H9 (cell line): ENCODE measurements around the gene RAI14. TPM values are rescaled to one million over a fixed set of nuclear protein-coding genes. Genes with fewer than 3 reads are reported as not detected.
A peak's percentile ranks its signal among the peaks of the same experiment; 100 is the strongest.

Experiments
- DNase-seq: peaks from one replicate; pipeline ENCODE4 v3.0.0-alpha.2; 2017
- H2AFZ ChIP-seq: one replicate; pipeline ENCODE4 v1.6.1; 2013; ENCODE audit warnings: mild to moderate bottlenecking, low read length, control low read depth, moderate library complexity
- H2AK5ac ChIP-seq: 2 replicates; pipeline ENCODE4 v1.6.1; 2013; ENCODE audit warnings: low read length, control low read depth, mixed read lengths; ENCODE audit not compliant: insufficient read length
- H2BK120ac ChIP-seq: one replicate; pipeline ENCODE4 v1.6.1; 2013; ENCODE audit warnings: low read depth, mild to moderate bottlenecking, low read length, control low read depth, inconsistent platforms; ENCODE audit not compliant: poor library complexity, severe bottlenecking
- H2BK12ac ChIP-seq: 2 replicates; pipeline ENCODE4 v1.6.1; 2013; ENCODE audit warnings: low read length, control low read depth, mixed read lengths, low read depth; ENCODE audit not compliant: insufficient read length
- H2BK15ac ChIP-seq: 2 replicates; pipeline ENCODE4 v1.6.1; 2013; ENCODE audit warnings: low read depth, low read length, control low read depth
- H2BK20ac ChIP-seq: one replicate; pipeline ENCODE4 v1.6.1; 2013; ENCODE audit warnings: low read depth, mild to moderate bottlenecking, low read length, control low read depth, inconsistent platforms; ENCODE audit not compliant: poor library complexity, severe bottlenecking
- H2BK5ac ChIP-seq: 2 replicates; pipeline ENCODE4 v1.6.1; 2013; ENCODE audit warnings: low read length, control low read depth, mixed read lengths; ENCODE audit not compliant: insufficient read length
- H3K14ac ChIP-seq: 2 replicates; pipeline ENCODE4 v1.6.1; 2013; ENCODE audit warnings: low read length, control low read depth; ENCODE audit not compliant: insufficient read depth
- H3K18ac ChIP-seq: 2 replicates; pipeline ENCODE4 v1.6.1; 2013; ENCODE audit warnings: low read depth, mild to moderate bottlenecking, mixed read lengths, low read length, control low read depth; ENCODE audit not compliant: insufficient read length
- H3K23ac ChIP-seq: 2 replicates; pipeline ENCODE4 v1.6.1; 2013; ENCODE audit warnings: low read length, control low read depth, mixed read lengths, low read depth; ENCODE audit not compliant: insufficient read length
- H3K23me2 ChIP-seq: 2 replicates; pipeline ENCODE4 v1.6.1; 2013; ENCODE audit warnings: low read depth, mild to moderate bottlenecking, mixed read lengths, low read length, control low read depth; ENCODE audit not compliant: insufficient read length, poor library complexity, severe bottlenecking
- H3K27ac ChIP-seq: 2 replicates; pipeline ENCODE4 v1.5.1; 2013; ENCODE audit warnings: low read length, control low read depth, mixed read lengths, low read depth; ENCODE audit not compliant: insufficient read length
- H3K27me3 ChIP-seq: 2 replicates; pipeline ENCODE4 v1.6.1; 2013; ENCODE audit warnings: low read length, control low read depth, inconsistent platforms; ENCODE audit not compliant: insufficient read depth
- H3K4ac ChIP-seq: 2 replicates; pipeline ENCODE4 v1.6.1; 2013; ENCODE audit warnings: low read depth, mild to moderate bottlenecking, control low read depth, inconsistent platforms, low read length, moderate library complexity
- H3K4me1 ChIP-seq: 2 replicates; pipeline ENCODE4 v1.6.1; 2013; ENCODE audit warnings: low read length, control low read depth, inconsistent platforms; ENCODE audit not compliant: insufficient read depth
- H3K4me2 ChIP-seq: 2 replicates; pipeline ENCODE4 v1.6.1; 2013; ENCODE audit warnings: low read length, control low read depth, mixed read lengths; ENCODE audit not compliant: insufficient read length, insufficient read depth
- H3K56ac ChIP-seq: 2 replicates; pipeline ENCODE4 v1.6.1; 2013; ENCODE audit warnings: low read depth, mild to moderate bottlenecking, mixed read lengths, low read length, control low read depth; ENCODE audit not compliant: insufficient read length
- H3K79me1 ChIP-seq: 2 replicates; pipeline ENCODE4 v1.6.1; 2013; ENCODE audit warnings: low read depth, mild to moderate bottlenecking, moderate library complexity, low read length, control low read depth, inconsistent platforms; ENCODE audit not compliant: insufficient read depth, poor library complexity, severe bottlenecking
- H3K79me2 ChIP-seq: 2 replicates; pipeline ENCODE4 v1.6.1; 2013; ENCODE audit warnings: low read length, control low read depth, inconsistent platforms; ENCODE audit not compliant: insufficient read depth
- H3K9ac ChIP-seq: 2 replicates; pipeline ENCODE4 v1.6.1; 2013; ENCODE audit warnings: low read length, control low read depth, mixed read lengths; ENCODE audit not compliant: insufficient read length; ENCODE audit errors: extremely low read depth
- H3K9me3 ChIP-seq: one replicate; pipeline ENCODE4 v1.6.1; 2013; ENCODE audit warnings: low read depth, low read length, inconsistent platforms; ENCODE audit not compliant: control insufficient read depth
- H3T11ph ChIP-seq: one replicate; pipeline ENCODE4 v1.6.1; 2013; ENCODE audit warnings: mild to moderate bottlenecking, low read length, control low read depth, inconsistent platforms
- H4K20me1 ChIP-seq: one replicate; pipeline ENCODE4 v1.6.1; 2013; ENCODE audit not compliant: control insufficient read depth, insufficient read length, insufficient read depth
- H4K5ac ChIP-seq: 2 replicates; pipeline ENCODE4 v1.6.1; 2013; ENCODE audit warnings: low read depth, mild to moderate bottlenecking, mixed read lengths, low read length, control low read depth; ENCODE audit not compliant: insufficient read length
- H4K8ac ChIP-seq: replicated peaks from 2 replicates; pipeline ENCODE4 v1.6.1; 2013; ENCODE audit warnings: low read length, control low read depth, mixed read lengths, low read depth; ENCODE audit not compliant: insufficient read length
- H4K91ac ChIP-seq: 2 replicates; pipeline ENCODE4 v1.6.1; 2013; ENCODE audit warnings: low read depth, mild to moderate bottlenecking, moderate library complexity, mixed read lengths, low read length, control low read depth; ENCODE audit not compliant: insufficient read length
- H3K27ac Mint-ChIP-seq, 3 experiments: 2 replicates in 2 of 3; 3 replicates in 1 of 3; pipeline ENCODE4 v1.8.0; 2020 to 2021; ENCODE audit warnings: mixed read lengths in 3 of 3, mild to moderate bottlenecking in 1 of 3, moderate library complexity in 1 of 3
- H3K27me3 Mint-ChIP-seq: 2 replicates; pipeline ENCODE4 v1.8.0; 2021; ENCODE audit warnings: low read depth, mild to moderate bottlenecking, moderate library complexity, mixed read lengths
- H3K36me3 Mint-ChIP-seq, 3 experiments: 2 replicates in 2 of 3; 3 replicates in 1 of 3; pipeline ENCODE4 v1.8.0; 2020 to 2021; ENCODE audit warnings: low read depth in 3 of 3, mixed read lengths in 3 of 3; ENCODE audit not compliant: insufficient read depth in 1 of 3
- H3K4me1 Mint-ChIP-seq, 2 experiments: 2 replicates each; pipeline ENCODE4 v1.8.0; 2020; ENCODE audit warnings: mixed read lengths in 2 of 2
- H3K4me3 Mint-ChIP-seq, 2 experiments: 2 replicates in 1 of 2; 3 replicates in 1 of 2; pipeline ENCODE4 v1.8.0; 2020 to 2021; ENCODE audit warnings: mild to moderate bottlenecking in 2 of 2, mixed read lengths in 2 of 2, moderate library complexity in 1 of 2
- H3K9me3 Mint-ChIP-seq, 2 experiments: 2 replicates in 1 of 2; 3 replicates in 1 of 2; pipeline ENCODE4 v1.8.0; 2020; ENCODE audit warnings: mild to moderate bottlenecking in 2 of 2, mixed read lengths in 2 of 2, moderate library complexity in 1 of 2
- WGBS: extraction: QIAGEN DNeasy Blood & Tissue Kit; methylation state at CpG from one replicate; pipeline ENCODE4 v1.1.7; 2013; ENCODE audit warnings: missing lambda C conversion rate, low lambda C conversion rate, mixed read lengths; ENCODE audit not compliant: insufficient read length; ENCODE audit errors: extremely low coverage; 5-methylcytosine and 5-hydroxymethylcytosine counted together
- total RNA-seq: library from RNA; stranded (reverse); gene quantifications from 2 replicates; pipeline ENCODE4 v1.2.1, GENCODE V29; 2021
- TF ChIP-seq, protein P1 (sequence below): fragments of 200-600 bp; sonication (generic); conservative IDR thresholded peaks from 3 replicates; pipeline ENCODE4 v1.8.0; 2021; ENCODE audit warnings: antibody characterized with exemption, mild to moderate bottlenecking

Gene RAI14
- total RNA-seq, 1 experiment from 2014 or later = 127 TPM

DNA sequence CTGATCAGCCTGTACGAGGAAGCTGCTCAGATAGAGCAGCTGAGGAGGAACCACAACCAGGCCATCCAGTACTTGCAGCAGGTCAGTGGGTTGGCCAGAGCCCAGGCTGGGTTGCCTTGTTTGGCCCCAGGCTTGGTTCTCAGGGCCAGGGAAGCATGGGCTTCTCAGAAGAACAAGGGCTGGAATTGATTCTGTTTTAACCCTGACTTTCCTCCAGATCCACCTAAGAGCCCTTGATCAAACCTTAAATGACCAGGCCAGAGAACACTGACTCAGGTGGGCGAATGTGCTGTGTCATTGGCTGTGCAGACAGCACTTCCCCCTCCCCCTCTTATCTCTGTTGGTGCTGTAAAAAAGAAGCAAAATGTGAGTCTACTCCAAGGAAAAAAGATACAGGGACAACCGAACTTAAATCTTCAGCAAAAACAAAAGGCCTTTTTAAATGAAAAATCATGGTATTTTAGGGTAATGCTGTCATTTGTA lies 210.9 kb downstream of the RAI14 start:
- no peak overlapping the region for H2AK5ac ChIP-seq
- H4K8ac ChIP-seq = no peak overlapping the region
- H3K4me2 ChIP-seq = no peak overlapping the region
- Mint-ChIP-seq H3K27me3 (no peaks in the 10 kb centered on the region), H3K27ac (peak overlapping the region in 2 of 3 experiments; percentile 37 to 40; a peak in 3 of 7 replicates), H3K9me3 (no peaks in the 10 kb centered on the region), H3K4me3 (no peak overlapping the region), H3K36me3 (no peaks in the 10 kb centered on the region), H3K4me1 (peaks cover 31 to 34% of the 10 kb centered on the region in 2 experiments)
- TF ChIP-seq, protein P1, sequence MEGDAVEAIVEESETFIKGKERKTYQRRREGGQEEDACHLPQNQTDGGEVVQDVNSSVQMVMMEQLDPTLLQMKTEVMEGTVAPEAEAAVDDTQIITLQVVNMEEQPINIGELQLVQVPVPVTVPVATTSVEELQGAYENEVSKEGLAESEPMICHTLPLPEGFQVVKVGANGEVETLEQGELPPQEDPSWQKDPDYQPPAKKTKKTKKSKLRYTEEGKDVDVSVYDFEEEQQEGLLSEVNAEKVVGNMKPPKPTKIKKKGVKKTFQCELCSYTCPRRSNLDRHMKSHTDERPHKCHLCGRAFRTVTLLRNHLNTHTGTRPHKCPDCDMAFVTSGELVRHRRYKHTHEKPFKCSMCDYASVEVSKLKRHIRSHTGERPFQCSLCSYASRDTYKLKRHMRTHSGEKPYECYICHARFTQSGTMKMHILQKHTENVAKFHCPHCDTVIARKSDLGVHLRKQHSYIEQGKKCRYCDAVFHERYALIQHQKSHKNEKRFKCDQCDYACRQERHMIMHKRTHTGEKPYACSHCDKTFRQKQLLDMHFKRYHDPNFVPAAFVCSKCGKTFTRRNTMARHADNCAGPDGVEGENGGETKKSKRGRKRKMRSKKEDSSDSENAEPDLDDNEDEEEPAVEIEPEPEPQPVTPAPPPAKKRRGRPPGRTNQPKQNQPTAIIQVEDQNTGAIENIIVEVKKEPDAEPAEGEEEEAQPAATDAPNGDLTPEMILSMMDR = no peak
- H3K14ac ChIP-seq = peak overlapping the region; percentile 76; the same call in 1 of the 2 replicates
- no peak overlapping the region for H2AFZ ChIP-seq
- no peaks in the 10 kb centered on the region for H3K79me2 ChIP-seq
- H3K4me1 ChIP-seq = peaks cover 12% of the 10 kb centered on the region; the same call in 1 of the 2 replicates
- no peak overlapping the region for H2BK5ac ChIP-seq
- H3K79me1 ChIP-seq = no peaks in the 10 kb centered on the region
- no peaks in the 10 kb centered on the region for H3K9me3 ChIP-seq
- no peak overlapping the region for H3K9ac ChIP-seq
- no peaks in the 10 kb centered on the region for H3K23me2 ChIP-seq
- no peak overlapping the region for H2BK15ac ChIP-seq
- no peak overlapping the region for H2BK12ac ChIP-seq
- H4K20me1 ChIP-seq = no peaks in the 10 kb centered on the region
- no peak overlapping the region for H3K56ac ChIP-seq
- H2BK120ac ChIP-seq = no peak overlapping the region
- no peak overlapping the region for H3T11ph ChIP-seq
- no peak overlapping the region for H3K4ac ChIP-seq
- H3K27me3 ChIP-seq = no peaks in the 10 kb centered on the region
- no peak overlapping the region for H4K91ac ChIP-seq
- peak overlapping the region; percentile 53 for H3K18ac ChIP-seq
- no peak overlapping the region for H2BK20ac ChIP-seq
- H3K23ac ChIP-seq = no peak overlapping the region
- H3K27ac ChIP-seq = no peak overlapping the region
- WGBS = no CpG with 5 or more reads among the region's 3 CpGs
- no peak overlapping the region for H4K5ac ChIP-seq
- DNase-seq = no peak
